CD4-positive, alpha-beta T cell treated with Interleukin-15 for 4 hours (primary cell): Measurements from ENCODE around the gene FDPS.
"Not testable (repeated sequence)": the region's sequence is repeated elsewhere in the genome, so short reads cannot be mapped to it uniquely, and the experiment has no call there.

Experiments
- DNase-seq: peaks from one replicate; pipeline ENCODE4 v3.0.0-alpha.2; 2020; ENCODE audit warnings: low spot score

FDPS gene

GRCh38 chr1:155285631-155286044 lies 23.0 kb upstream of the FDPS start:
- DNase-seq = no peak

DNA sequence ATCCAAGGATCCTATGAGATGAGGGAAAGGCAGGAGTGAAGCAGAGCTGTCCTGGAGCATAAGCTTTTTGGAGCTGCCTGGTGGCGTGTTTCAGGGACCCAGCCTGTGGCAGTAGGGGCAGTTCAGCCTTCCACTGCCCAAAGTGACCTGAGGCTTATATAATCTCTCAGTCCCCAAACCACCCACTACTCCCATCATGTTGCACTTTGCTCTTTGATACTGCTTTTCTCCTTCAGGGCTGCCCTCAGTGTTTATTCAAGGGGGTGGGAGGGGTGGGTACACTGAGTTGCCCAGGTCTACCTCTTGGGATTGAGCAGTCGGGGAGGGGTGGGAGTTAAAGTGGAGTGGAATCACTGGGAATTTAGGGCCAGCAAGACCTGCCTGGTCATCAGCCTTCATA lies 22.1 kb upstream of the FDPS start:
- DNase-seq = no peak

GRCh38 chr1:155287987-155288543 lies 20.6 kb upstream of the FDPS start:
- no peak for DNase-seq

DNA sequence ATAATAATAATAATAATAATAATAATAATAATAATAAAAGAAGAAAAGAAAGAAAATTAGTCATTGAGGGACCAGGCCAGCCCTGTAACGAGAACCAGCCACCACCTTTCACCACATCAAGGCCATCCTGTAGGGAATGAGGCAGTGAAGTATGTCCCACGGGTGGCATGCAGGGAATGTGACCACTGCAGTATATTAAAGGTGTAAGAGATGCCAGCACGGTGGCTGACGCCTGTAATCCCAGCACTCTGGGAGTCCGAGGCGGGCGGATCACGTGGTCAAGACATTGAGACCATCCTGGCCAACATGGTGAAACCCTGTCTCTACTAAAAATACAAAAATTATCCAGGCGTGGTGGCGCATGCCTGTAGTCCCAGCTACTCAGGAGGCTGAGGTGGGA lies 17.7 kb upstream of the FDPS start:
- not testable (repeated sequence) for DNase-seq

- no peak for DNase-seq
Measured at GRCh38 chr1:155293086-155293749, 15.4 kb upstream of the FDPS start.

DNA sequence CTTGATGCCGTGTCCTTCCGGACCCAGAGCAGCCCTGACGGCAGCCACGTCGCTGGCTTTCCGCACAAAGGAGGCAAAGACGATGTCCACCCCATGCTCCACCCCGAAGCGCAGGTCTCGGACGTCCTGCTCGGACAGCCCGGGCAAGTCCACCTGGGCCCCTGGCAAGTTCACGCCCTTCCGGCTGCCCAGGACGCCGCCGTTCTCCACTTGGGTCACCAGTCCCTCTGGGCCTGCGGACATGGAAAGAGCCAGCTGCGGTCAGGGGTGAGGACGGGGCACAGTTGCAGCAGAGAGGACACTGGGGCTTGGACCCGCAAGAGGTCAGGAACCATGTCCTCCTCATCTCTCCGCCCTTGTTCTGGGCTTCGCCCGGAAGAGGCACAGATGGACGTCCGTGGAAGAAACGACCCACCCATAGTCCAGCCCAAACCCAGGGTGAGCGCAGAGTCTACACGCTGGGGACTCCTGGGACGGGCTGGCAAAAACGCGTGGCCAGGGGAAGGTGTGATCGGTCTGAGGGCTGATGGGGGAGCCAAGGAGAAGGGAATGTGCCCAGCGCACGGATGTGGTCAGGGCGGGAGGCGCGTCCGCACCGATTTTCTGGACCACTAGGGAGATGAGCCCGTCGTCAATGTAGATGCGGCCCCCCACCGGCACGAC lies 14.0 kb upstream of the FDPS start:
- DNase-seq = no peak

- no peak for DNase-seq
Measured at GRCh38 chr1:155295183-155295941, 13.3 kb upstream of the FDPS start.

DNA sequence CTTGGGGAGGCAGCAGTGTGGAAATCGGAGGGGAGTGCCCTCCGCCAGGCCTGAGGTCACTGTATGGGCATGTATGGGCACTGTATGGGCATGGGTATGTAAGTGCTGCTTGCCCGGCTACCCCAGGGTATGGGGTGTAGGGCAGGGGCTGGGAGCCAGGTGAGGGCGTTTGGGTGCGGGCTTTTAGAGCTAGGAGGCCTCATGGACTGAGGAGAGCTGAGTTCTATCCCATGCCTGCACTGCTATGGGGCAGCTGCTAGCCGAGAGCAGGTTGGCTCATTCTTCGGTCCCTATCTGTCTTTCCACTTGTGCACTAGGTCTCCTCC lies 12.8 kb upstream of the FDPS start:
- no peak for DNase-seq

DNA sequence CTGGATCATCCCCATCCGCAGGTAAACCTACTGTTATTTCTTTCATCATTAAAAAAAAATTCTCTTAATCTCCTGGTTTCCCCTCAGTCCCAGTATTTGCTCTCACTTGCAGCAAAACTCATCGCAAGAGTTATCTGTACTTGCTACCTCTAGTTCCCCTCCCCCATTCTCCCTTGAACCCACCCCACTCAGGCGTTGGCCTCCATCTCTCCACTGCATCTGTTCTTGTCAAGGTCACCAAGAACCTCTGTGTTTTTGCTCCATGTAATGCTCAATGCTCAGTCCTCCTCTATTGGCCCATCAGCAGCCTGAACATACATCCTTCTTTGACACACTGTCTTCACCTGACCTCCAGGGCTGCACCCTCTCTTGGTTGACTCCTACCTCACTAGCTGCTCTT lies 12.0 kb upstream of the FDPS start:
- DNase-seq = no peak

GRCh38 chr1:155297384-155297783 lies 11.3 kb upstream of the FDPS start:
- DNase-seq = no peak

- no peak for DNase-seq
Measured at GRCh38 chr1:155300024-155300423, 8.6 kb upstream of the FDPS start.

GRCh38 chr1:155300553-155301329 lies 7.9 kb upstream of the FDPS start:
- DNase-seq = no peak

DNA sequence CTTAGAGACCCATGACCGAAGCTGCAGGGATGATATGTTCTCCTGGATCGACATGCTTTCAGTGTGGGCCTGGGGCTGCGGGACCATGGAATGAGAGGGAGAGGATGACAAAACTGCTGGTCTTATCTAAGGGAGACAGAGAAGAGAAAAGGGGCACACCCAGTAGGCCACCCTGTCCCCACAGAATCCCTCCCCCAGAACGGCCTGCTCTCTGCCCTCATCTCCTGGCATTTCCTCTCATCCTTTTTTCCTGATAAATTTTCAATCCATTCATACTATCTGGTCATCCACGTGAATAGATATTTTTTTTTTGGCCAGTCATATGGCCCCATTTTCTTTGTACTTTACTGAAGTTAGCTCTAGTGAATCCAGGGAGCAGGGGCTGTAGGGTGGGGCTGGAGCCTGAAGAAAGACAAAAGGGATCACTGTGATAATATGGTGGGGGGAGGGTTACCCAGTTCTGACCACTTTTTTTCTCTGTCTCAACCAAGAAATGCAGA lies 7.3 kb upstream of the FDPS start, which contains the start of gene PKLR:
Gene PKLR (minus strand): TSS at position 97 of the 500 bp plus-strand sequence. CDS start 43 bp downstream, at position 54.
- no peak for DNase-seq

GRCh38 chr1:155304558-155305063 lies 4.1 kb upstream of the FDPS start:
- no peak for DNase-seq

GRCh38 chr1:155305881-155306391 lies 2.7 kb upstream of the FDPS start:
- no peak for DNase-seq

DNA sequence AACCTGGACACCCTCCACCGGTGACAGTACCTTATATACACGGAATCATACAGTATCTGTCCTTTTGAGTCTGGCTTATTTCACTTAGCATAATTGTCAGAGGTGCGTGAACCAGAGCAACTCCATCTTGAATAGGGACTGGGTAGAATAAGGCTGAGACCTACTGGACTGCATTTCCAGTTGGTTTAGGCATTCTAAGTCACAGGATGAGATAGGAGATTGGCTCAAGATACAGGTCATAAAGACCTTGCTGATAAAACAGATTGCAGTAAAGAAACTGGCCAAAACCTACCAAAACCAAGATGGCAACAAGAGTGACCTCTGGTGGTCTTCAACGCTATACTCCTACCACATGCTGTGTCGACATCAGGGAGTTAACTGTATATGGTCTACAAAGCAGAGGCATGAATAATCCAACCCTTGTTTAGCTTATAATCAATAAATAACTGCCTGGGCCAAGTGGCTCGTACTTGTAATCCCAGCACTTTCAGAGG lies 1.4 kb upstream of the FDPS start:
- DNase-seq = no peak

DNA sequence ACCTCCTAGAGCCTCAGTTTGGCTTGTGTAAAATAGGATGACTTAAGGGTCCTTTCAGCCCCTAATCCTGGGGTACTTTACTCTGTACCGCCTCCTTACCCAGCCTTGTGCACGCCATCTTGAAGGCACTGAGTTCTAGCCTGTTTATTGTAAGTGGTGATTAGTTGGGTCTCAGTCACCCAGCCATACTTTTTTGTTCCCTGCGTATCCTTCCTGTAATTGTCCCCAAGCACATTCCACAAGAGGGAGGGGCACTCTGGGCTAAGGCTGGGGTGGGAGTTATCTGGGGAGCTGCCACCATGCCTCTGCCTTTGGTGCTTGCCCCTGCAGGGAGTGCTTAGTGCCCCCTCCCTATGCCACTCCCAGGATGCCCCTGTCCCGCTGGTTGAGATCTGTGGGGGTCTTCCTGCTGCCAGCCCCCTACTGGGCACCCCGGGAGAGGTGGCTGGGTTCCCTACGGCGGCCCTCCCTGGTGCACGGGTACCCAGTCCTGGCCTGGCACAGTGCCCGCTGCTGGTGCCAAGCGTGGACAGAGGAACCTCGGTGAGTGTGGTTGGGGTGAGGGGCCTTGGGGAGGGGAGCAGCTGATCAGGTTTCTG lies 856 bp downstream of the FDPS start:
- no peak for DNase-seq

GRCh38 chr1:155313261-155313660 lies 4.6 kb downstream of the FDPS start:
- DNase-seq = no peak

DNA sequence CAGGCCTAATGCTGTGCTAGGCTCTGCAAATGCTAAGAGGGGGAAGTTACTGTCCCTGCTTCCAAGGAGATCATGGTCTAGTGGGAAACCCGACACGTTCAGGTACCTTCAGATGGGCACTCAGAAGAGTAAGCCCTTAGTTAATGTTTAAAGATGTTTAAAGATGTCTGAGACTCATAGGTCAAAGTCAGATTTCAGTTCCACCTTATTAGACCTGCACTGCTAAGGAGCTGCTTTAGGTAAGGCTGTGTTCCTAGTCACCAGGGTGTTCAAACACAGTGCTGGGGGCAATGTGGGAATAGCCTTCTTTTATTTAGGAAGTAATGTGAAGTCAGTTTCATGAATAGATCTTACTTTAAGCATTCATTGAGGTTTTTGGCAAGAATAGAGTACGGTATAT lies 8.3 kb downstream of the FDPS start:
- DNase-seq = no peak

- DNase-seq = no peak
Measured at GRCh38 chr1:155318082-155318481, 9.4 kb downstream of the FDPS start.

GRCh38 chr1:155319536-155319935 lies 10.9 kb downstream of the FDPS start:
- DNase-seq = no peak
